Uterine smooth muscle cell (primary cell): ENCODE data around the gene TIMM17A. TPM values are rescaled to one million over a fixed set of nuclear protein-coding genes. Genes with fewer than 3 reads are reported as not detected.

Experiments used
- total RNA-seq: library from RNA; depleted of rRNA; stranded (reverse); fragments of >200 nt; gene quantifications from 2 replicates; pipeline ENCODE4 v1.2.3, GENCODE V29; 2014

The TIMM17A gene
- total RNA-seq, result 74.0 and 93.1 TPM in 2 replicates

DNA sequence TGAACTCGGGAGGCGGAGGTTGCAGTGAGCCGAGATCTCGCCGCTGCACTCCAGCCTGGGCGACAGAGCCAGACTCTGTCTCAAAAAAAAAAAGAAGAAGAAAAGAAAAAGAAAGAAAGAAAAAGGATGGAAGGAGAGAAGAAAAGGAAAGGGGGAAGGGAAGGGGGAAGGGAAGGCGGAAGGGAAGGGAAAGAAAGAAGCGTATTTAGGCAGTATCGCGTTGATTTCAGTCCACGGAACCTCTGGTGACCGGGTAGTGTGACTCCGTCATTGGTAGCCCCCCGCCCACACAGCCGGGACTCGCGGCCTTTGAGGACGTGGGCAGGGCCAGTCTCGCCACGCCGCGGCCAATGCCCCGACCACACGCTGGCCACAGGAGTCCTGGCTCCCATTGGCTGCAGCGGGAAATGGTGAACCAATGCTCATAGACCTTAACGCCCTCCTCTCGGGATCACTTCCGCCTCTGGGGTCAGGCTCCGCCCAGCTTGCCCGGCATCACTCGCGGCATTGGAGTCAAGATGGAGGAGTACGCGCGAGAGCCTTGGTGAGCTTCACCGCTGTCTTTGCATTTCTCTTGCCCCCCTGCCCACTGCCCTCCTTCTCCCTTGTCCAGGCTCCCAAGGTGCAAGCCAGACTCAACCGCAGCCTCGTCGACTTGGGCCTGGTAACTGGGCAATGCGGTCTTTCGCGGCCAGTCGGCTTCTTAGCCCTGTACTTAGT lies at the start of gene TIMM17A:
Gene TIMM17A (plus strand): TSS at position 495 of the 720 bp plus-strand sequence. CDS start 24 bp downstream, at position 519.

GRCh38 chr1:201946224-201946908 lies 8.9 kb upstream of the TIMM17A start, which contains the start of gene LMOD1:
Gene LMOD1, minus strand, starts transcription at chr1:201946548. Its CDS starts 208 bp downstream, at chr1:201946340.

GRCh38 chr1:201982623-201983379 lies 27.5 kb downstream of the TIMM17A start, which contains the start of gene RNPEP:
Gene RNPEP, plus strand, starts transcription at chr1:201982648. Its CDS starts 19 bp downstream, at chr1:201982667.

GRCh38 chr1:202010180-202011015 lies 55.1 kb downstream of the TIMM17A start, which contains the start of gene ELF3:
Gene ELF3, plus strand, starts transcription at chr1:202010587. Its CDS starts 550 bp downstream, at chr1:202011137.

Other genes starting within 250 kb of the TIMM17A start
- gene IPO9, start 126.3 kb upstream of the TIMM17A start, total RNA-seq, result 21.6 and 25.7 TPM in 2 replicates
- gene SHISA4, start 66.6 kb upstream of the TIMM17A start, total RNA-seq, result 6.9 and 21.4 TPM in 2 replicates
- gene LMOD1, start 9.0 kb upstream of the TIMM17A start, total RNA-seq, result 8.0 and 19.4 TPM in 2 replicates
- 59.1 and 62.7 TPM in 2 replicates for gene RNPEP, start 27.1 kb downstream of the TIMM17A start, total RNA-seq
- gene ELF3, start 55.1 kb downstream of the TIMM17A start, total RNA-seq, result under 0.01 TPM in 2 replicates
- gene GPR37L1, start 167.4 kb downstream of the TIMM17A start, total RNA-seq, result not detected in 2 replicates
- gene ARL8A, start 189.2 kb downstream of the TIMM17A start, total RNA-seq, result 20.1 and 27.7 TPM in 2 replicates
- under 0.01 TPM in 1 of 2 replicates, not detected in the other for gene PTPN7, start 205.1 kb downstream of the TIMM17A start, total RNA-seq
- not detected in 2 replicates for gene LGR6, start 238.3 kb downstream of the TIMM17A start, total RNA-seq